Tibial nerve (tissue), 4 donors: ENCODE data around the gene CHIC2.

Experiments
- EP300 ChIP-seq, 2 donors: sonication (generic); formaldehyde crosslinking; IDR thresholded peaks; one replicate each; pipeline ENCODE4 v1.6.1; 2017; ENCODE audit warnings: antibody characterized with exemption in 2 of 2, mild to moderate bottlenecking in 1 of 2
- POLR2A ChIP-seq, 2 donors: fragments of 450-650 bp; IDR thresholded peaks; one replicate each; pipeline ENCODE4 v1.6.1; 2017; ENCODE audit warnings: antibody characterized with exemption in 2 of 2, mild to moderate bottlenecking in 2 of 2, moderate library complexity in 2 of 2
- TF ChIP-seq, protein P1 (sequence below), 5 experiments: fragments of 200-600 bp in 3 of 5; fragments of 450-650 bp in 2 of 5; sonication (generic) in 3 of 5; IDR thresholded peaks; one replicate each; pipeline ENCODE4 v1.5.1; 2016 to 2019; ENCODE audit warnings: antibody characterized with exemption in 5 of 5, mild to moderate bottlenecking in 3 of 5, moderate library complexity in 2 of 5

- TF ChIP-seq, protein P1, sequence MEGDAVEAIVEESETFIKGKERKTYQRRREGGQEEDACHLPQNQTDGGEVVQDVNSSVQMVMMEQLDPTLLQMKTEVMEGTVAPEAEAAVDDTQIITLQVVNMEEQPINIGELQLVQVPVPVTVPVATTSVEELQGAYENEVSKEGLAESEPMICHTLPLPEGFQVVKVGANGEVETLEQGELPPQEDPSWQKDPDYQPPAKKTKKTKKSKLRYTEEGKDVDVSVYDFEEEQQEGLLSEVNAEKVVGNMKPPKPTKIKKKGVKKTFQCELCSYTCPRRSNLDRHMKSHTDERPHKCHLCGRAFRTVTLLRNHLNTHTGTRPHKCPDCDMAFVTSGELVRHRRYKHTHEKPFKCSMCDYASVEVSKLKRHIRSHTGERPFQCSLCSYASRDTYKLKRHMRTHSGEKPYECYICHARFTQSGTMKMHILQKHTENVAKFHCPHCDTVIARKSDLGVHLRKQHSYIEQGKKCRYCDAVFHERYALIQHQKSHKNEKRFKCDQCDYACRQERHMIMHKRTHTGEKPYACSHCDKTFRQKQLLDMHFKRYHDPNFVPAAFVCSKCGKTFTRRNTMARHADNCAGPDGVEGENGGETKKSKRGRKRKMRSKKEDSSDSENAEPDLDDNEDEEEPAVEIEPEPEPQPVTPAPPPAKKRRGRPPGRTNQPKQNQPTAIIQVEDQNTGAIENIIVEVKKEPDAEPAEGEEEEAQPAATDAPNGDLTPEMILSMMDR (IDR thresholded peaks at IDR 0.05) = no peak
- TF ChIP-seq POLR2A (IDR thresholded peaks at IDR 0.05) (no peak), EP300 (IDR thresholded peaks at IDR 0.05) (no peak)
Measured at GRCh38 chr4:54060116-54060515, 4.3 kb downstream of the CHIC2 start.
